Vagina (tissue), 2 donors: ENCODE measurements around the gene HSD17B2. TPM values are rescaled to one million over a fixed set of nuclear protein-coding genes. Genes with fewer than 3 reads are reported as not detected.

Source experiments
- DNase-seq, 2 donors: peaks; one replicate each; pipeline ENCODE4 v3.0.0-alpha.2; 2017; ENCODE audit errors: extremely low spot score in 2 of 2
- H3K27ac ChIP-seq: fragments of 200-600 bp; sonication (generic); one replicate; pipeline ENCODE4 v1.5.1; 2019
- H3K27me3 ChIP-seq: fragments of 200-600 bp; sonication (generic); one replicate; pipeline ENCODE4 v1.5.1; 2019
- H3K36me3 ChIP-seq, 2 donors: fragments of 200-600 bp; sonication (generic); one replicate each; pipeline ENCODE4 v1.5.1; 2017 to 2019
- H3K4me1 ChIP-seq: fragments of 200-600 bp; sonication (generic); one replicate; pipeline ENCODE4 v1.5.1; 2019
- H3K4me3 ChIP-seq, 2 donors: fragments of 200-600 bp; sonication (generic); 1 replicate in 1 of 2; 2 replicates in 1 of 2; pipeline ENCODE4 v1.5.1; 2016 to 2019
- H3K9me3 ChIP-seq: fragments of 200-600 bp; sonication (generic); one replicate; pipeline ENCODE4 v1.5.1; 2019
- POLR2A ChIP-seq, 2 donors: fragments of 450-650 bp; IDR thresholded peaks; one replicate each; pipeline ENCODE4 v1.6.1; 2017; ENCODE audit warnings: antibody characterized with exemption in 2 of 2, mild to moderate bottlenecking in 2 of 2, moderate library complexity in 2 of 2
- POLR2AphosphoS5 ChIP-seq, 2 donors: sonication (generic); formaldehyde crosslinking; IDR thresholded peaks; one replicate each; pipeline ENCODE4 v1.9.0; 2017; ENCODE audit warnings: antibody characterized with exemption in 2 of 2, mild to moderate bottlenecking in 2 of 2, low read depth in 1 of 2; ENCODE audit not compliant: insufficient read depth in 1 of 2
- intact Hi-C: fragments of 100-400 bp; cut with DNase I; formaldehyde crosslinking; loops from one replicate; pipeline ENCODE4 v1.15.1; 2023
- total RNA-seq: library from RNA; depleted of rRNA; stranded (reverse); fragments of >200 nt; gene quantifications from one replicate; pipeline ENCODE4 v1.2.3, GENCODE V29; 2016
- TF ChIP-seq, protein P1 (sequence below), 3 experiments: fragments of 450-650 bp in 2 of 3; fragments of 200-600 bp in 1 of 3; sonication (generic) in 1 of 3; IDR thresholded peaks; one replicate each; pipeline ENCODE4 v1.5.1; 2017 to 2019; ENCODE audit warnings: antibody characterized with exemption in 3 of 3, mild to moderate bottlenecking in 2 of 3, moderate library complexity in 2 of 3

Gene HSD17B2
- total RNA-seq, 1 donor from 2014 or later: 2.9 TPM

- H3K4me1 ChIP-seq: no peaks in the 10 kb centered on the region
- no peak for DNase-seq
- H3K27ac ChIP-seq: no peak overlapping the region
- no peak for TF ChIP-seq POLR2A (IDR thresholded peaks at IDR 0.05)
- TF ChIP-seq, protein P1, sequence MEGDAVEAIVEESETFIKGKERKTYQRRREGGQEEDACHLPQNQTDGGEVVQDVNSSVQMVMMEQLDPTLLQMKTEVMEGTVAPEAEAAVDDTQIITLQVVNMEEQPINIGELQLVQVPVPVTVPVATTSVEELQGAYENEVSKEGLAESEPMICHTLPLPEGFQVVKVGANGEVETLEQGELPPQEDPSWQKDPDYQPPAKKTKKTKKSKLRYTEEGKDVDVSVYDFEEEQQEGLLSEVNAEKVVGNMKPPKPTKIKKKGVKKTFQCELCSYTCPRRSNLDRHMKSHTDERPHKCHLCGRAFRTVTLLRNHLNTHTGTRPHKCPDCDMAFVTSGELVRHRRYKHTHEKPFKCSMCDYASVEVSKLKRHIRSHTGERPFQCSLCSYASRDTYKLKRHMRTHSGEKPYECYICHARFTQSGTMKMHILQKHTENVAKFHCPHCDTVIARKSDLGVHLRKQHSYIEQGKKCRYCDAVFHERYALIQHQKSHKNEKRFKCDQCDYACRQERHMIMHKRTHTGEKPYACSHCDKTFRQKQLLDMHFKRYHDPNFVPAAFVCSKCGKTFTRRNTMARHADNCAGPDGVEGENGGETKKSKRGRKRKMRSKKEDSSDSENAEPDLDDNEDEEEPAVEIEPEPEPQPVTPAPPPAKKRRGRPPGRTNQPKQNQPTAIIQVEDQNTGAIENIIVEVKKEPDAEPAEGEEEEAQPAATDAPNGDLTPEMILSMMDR (IDR thresholded peaks at IDR 0.05): no peak
- no peaks in the 10 kb centered on the region for H3K36me3 ChIP-seq
- H3K27me3 ChIP-seq: no peaks in the 10 kb centered on the region
- no peak overlapping the region for H3K4me3 ChIP-seq
- intact Hi-C loops: no loop called here
- no peaks in the 10 kb centered on the region for H3K9me3 ChIP-seq
These were observed 11.5 kb downstream of the HSD17B2 start for GRCh38 chr16:82046541-82046940.

DNA sequence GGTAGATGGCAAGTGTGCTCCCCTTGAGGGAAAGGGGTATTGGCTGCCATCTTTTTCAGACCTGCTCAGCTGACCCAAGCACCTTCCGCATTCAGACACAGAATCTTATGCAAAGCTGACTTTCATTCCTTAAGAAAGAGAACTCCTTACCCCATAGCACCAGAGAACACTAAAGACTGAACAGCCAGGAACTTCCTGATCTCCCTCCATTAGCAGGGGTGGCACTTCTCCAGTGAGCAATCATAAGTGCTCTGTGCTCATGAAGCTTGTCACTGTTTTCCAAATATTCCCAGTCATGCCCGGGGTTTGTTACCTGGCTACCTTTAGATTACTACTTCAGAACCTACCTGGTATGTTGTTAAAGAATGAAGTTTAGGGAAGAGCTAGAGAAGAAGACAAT is 11.9 kb downstream of the HSD17B2 start:
- no peak for DNase-seq
- Histone ChIP-seq H3K27ac (no peak overlapping the region), H3K4me3 (no peak overlapping the region), H3K36me3 (no peaks in the 10 kb centered on the region), H3K4me1 (no peaks in the 10 kb centered on the region), H3K9me3 (no peaks in the 10 kb centered on the region), H3K27me3 (no peaks in the 10 kb centered on the region)
- intact Hi-C loops: no loop called here
- TF ChIP-seq POLR2A (IDR thresholded peaks at IDR 0.05) (no peak), POLR2AphosphoS5 (IDR thresholded peaks at IDR 0.05; ENCODE audit: insufficient read depth in 1 of 2, low read depth in 1 of 2) (no peak)
- TF ChIP-seq, protein P1 (IDR thresholded peaks at IDR 0.05): no peak

- TF ChIP-seq POLR2AphosphoS5 (IDR thresholded peaks at IDR 0.05; ENCODE audit: insufficient read depth in 1 of 2, low read depth in 1 of 2): no peak
- TF ChIP-seq, protein P1 (IDR thresholded peaks at IDR 0.05): no peak
- TF ChIP-seq POLR2A (IDR thresholded peaks at IDR 0.05): no peak
- Histone ChIP-seq H3K9me3 (no peaks in the 10 kb centered on the region), H3K36me3 (no peaks in the 10 kb centered on the region), H3K27ac (no peak overlapping the region), H3K27me3 (no peaks in the 10 kb centered on the region), H3K4me3 (no peak overlapping the region), H3K4me1 (no peaks in the 10 kb centered on the region)
- intact Hi-C loops: no loop called here
- DNase-seq: no peak
These were observed 12.3 kb downstream of the HSD17B2 start for GRCh38 chr16:82047374-82047773.

DNA sequence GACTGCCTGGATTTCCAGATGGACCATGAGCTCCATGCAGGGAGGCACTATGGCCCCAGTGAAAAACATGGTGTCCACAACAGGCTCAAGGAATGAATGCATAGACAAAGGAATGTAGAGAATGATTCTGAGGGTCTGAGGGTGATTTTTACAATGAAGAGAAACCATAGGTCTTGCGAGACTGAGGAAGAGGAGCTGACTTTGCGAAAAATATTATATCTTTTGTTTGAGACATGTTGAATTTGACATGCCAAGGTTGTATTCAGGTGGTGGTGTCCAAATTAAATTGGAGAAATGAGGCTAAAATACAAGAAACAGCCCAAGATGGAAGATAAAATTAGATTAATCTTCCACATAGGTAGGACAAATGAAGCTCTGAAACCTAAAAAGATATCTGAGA is 12.7 kb downstream of the HSD17B2 start:
- DNase-seq: no peak
- intact Hi-C loops: no loop called here
- Histone ChIP-seq H3K27ac (no peak overlapping the region), H3K4me1 (no peaks in the 10 kb centered on the region), H3K4me3 (no peak overlapping the region), H3K36me3 (no peaks in the 10 kb centered on the region), H3K9me3 (no peaks in the 10 kb centered on the region), H3K27me3 (no peaks in the 10 kb centered on the region)
- TF ChIP-seq, protein P1 (IDR thresholded peaks at IDR 0.05): no peak
- no peak for TF ChIP-seq POLR2AphosphoS5 (IDR thresholded peaks at IDR 0.05; ENCODE audit: insufficient read depth in 1 of 2, low read depth in 1 of 2)
- no peak for TF ChIP-seq POLR2A (IDR thresholded peaks at IDR 0.05)

GRCh38 chr16:82049484-82049883 is 14.4 kb downstream of the HSD17B2 start:
- Histone ChIP-seq H3K4me3 (no peak overlapping the region), H3K27ac (no peak overlapping the region), H3K36me3 (no peaks in the 10 kb centered on the region), H3K27me3 (no peaks in the 10 kb centered on the region), H3K4me1 (no peaks in the 10 kb centered on the region), H3K9me3 (no peaks in the 10 kb centered on the region)
- TF ChIP-seq, protein P1 (IDR thresholded peaks at IDR 0.05): no peak
- TF ChIP-seq POLR2AphosphoS5 (IDR thresholded peaks at IDR 0.05; ENCODE audit: insufficient read depth in 1 of 2, low read depth in 1 of 2) (no peak), POLR2A (IDR thresholded peaks at IDR 0.05) (no peak)
- DNase-seq: no peak
- intact Hi-C loops: no loop called here
